Neural cell (in vitro differentiated cells): ENCODE measurements around the gene COA7. TPM values are rescaled to one million over a fixed set of nuclear protein-coding genes. Genes with fewer than 3 reads are reported as not detected.

Source experiments
- H2AFZ ChIP-seq: fragments of 200-600, 300-800 bp; sonication (generic), shearing (Covaris generic); 2 replicates; pipeline ENCODE4 v1.6.0; 2014; ENCODE audit warnings: low read depth, mild to moderate bottlenecking, antibody characterized with exemption, low read length, moderate library complexity
- H3F3A ChIP-seq: fragments of 200-600 bp; shearing (Covaris generic); 2 replicates; pipeline ENCODE4 v1.6.1; 2016; ENCODE audit warnings: mild to moderate bottlenecking, moderate library complexity, mixed read lengths, antibody characterized with exemption, low read length; ENCODE audit not compliant: insufficient read depth, poor library complexity, severe bottlenecking
- H3K27ac ChIP-seq: fragments of 200-600, 300-800 bp; sonication (generic), shearing (Covaris generic); 2 replicates; pipeline ENCODE4 v1.5.1; 2014; ENCODE audit warnings: mild to moderate bottlenecking, low read length, moderate library complexity
- H3K27me3 ChIP-seq: fragments of 300-800, 200-600 bp; sonication (generic), shearing (Covaris generic); 2 replicates; pipeline ENCODE4 v1.6.0; 2014; ENCODE audit warnings: mild to moderate bottlenecking, low read depth, low read length, moderate library complexity; ENCODE audit not compliant: insufficient read depth
- H3K36me3 ChIP-seq: fragments of 300-800, 200-600 bp; sonication (generic), shearing (Covaris generic); 2 replicates; pipeline ENCODE4 v1.5.1; 2014; ENCODE audit warnings: mild to moderate bottlenecking, antibody characterized with exemption, low read length, moderate library complexity; ENCODE audit not compliant: insufficient read depth
- H3K4me2 ChIP-seq: fragments of 300-800, 200-600 bp; sonication (generic), shearing (Covaris generic); 2 replicates; pipeline ENCODE4 v1.6.0; 2014; ENCODE audit warnings: mild to moderate bottlenecking, low read length
- H3K4me3 ChIP-seq: fragments of 300-800, 200-600 bp; sonication (generic), shearing (Covaris generic); 2 replicates; pipeline ENCODE4 v1.5.1; 2014; ENCODE audit warnings: mild to moderate bottlenecking, low read length, moderate library complexity
- H3K79me2 ChIP-seq: fragments of 200-600 bp; shearing (Covaris generic); replicated peaks from 2 replicates; pipeline ENCODE4 v1.6.0; 2014; ENCODE audit warnings: mild to moderate bottlenecking, low read length, moderate library complexity; ENCODE audit not compliant: insufficient read depth
- H3K9ac ChIP-seq: fragments of 300-800, 200-600 bp; sonication (generic), shearing (Covaris generic); 2 replicates; pipeline ENCODE4 v1.6.1; 2016; ENCODE audit warnings: mild to moderate bottlenecking, low read length, mixed read lengths
- H3K9me2 ChIP-seq: fragments of 200-600 bp; shearing (Covaris generic); 2 replicates; pipeline ENCODE4 v1.6.1; 2016; ENCODE audit warnings: mild to moderate bottlenecking, low read length, mixed read lengths; ENCODE audit not compliant: insufficient read depth
- H3K9me3 ChIP-seq: fragments of 200-600, 300-800 bp; sonication (generic), shearing (Covaris generic); 2 replicates; pipeline ENCODE4 v1.6.1; 2016; ENCODE audit warnings: mild to moderate bottlenecking, mixed run types, low read length, moderate library complexity, mixed read lengths
- H4K20me1 ChIP-seq: fragments of 200-600 bp; shearing (Covaris generic); 2 replicates; pipeline ENCODE4 v1.6.1; 2016; ENCODE audit warnings: mild to moderate bottlenecking, mixed run types; ENCODE audit not compliant: insufficient read depth
- EP300 ChIP-seq: fragments of 450-650 bp; conservative IDR thresholded peaks from 2 replicates; pipeline ENCODE4 v1.6.1; 2014; ENCODE audit warnings: antibody characterized with exemption, mild to moderate bottlenecking, moderate library complexity; ENCODE audit not compliant: poor library complexity, severe bottlenecking
- EZH2 ChIP-seq: fragments of 200-600, 300-800 bp; shearing (Covaris generic), sonication (generic); IDR thresholded peaks from 2 replicates; pipeline ENCODE4 v1.6.1; 2014; ENCODE audit warnings: antibody characterized with exemption, low read length, borderline replicate concordance, mild to moderate bottlenecking; ENCODE audit not compliant: insufficient read depth, poor library complexity, severe bottlenecking
- MXI1 ChIP-seq: fragments of 450-650 bp; conservative IDR thresholded peaks from 2 replicates; pipeline ENCODE4 v1.6.1; 2014; ENCODE audit warnings: antibody characterized with exemption, mild to moderate bottlenecking; ENCODE audit not compliant: poor library complexity, severe bottlenecking
- POLR2AphosphoS5 ChIP-seq: IDR thresholded peaks from 2 replicates; pipeline ENCODE4 v1.6.1; 2012
- RAD21 ChIP-seq: fragments of 450-650 bp; conservative IDR thresholded peaks from 2 replicates; pipeline ENCODE4 v1.6.1; 2014; ENCODE audit warnings: antibody characterized with exemption, mild to moderate bottlenecking, moderate library complexity
- REST ChIP-seq: IDR thresholded peaks from 2 replicates; pipeline ENCODE4 v1.6.1; 2012; ENCODE audit warnings: borderline replicate concordance
- SMC3 ChIP-seq: fragments of 450-650 bp; conservative IDR thresholded peaks from 2 replicates; pipeline ENCODE4 v1.6.1; 2014; ENCODE audit warnings: antibody characterized with exemption, mild to moderate bottlenecking, moderate library complexity; ENCODE audit not compliant: poor library complexity
- TAF1 ChIP-seq: IDR thresholded peaks from 2 replicates; pipeline ENCODE4 v1.6.1; 2012; ENCODE audit warnings: low read depth
- polyA plus RNA-seq: library from polyadenylated mRNA; depleted of rRNA; stranded (reverse); fragments of >200 nt; gene quantifications from 2 replicates; pipeline ENCODE4 v1.2.3, GENCODE V29; 2014
- TF ChIP-seq, protein P1 (sequence below): fragments of 450-650 bp; IDR thresholded peaks from 2 replicates; pipeline ENCODE4 v1.5.1; 2014; ENCODE audit warnings: antibody characterized with exemption, mild to moderate bottlenecking, moderate library complexity; ENCODE audit not compliant: poor library complexity, severe bottlenecking

Gene COA7
- polyA plus RNA-seq, 1 donor from 2014 or later = 11.6 TPM

DNA sequence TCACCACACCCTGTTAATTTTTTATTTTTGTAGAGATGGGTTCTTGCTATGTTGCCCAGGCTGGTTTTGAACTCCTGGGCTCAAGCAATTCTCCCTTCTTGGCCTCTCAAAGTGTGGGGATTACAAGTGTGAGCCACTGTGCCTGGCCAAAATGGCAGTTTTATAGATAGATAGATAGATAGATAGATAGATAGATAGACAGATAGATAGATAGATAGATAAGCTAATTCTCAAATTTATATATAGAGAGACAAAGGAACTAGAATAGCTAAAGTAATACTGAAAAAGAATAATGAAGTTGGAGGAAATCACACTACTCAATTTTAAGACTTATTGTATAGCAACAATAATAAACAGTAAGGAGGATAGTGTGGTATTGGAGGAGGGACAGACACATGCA lies 44.1 kb downstream of the COA7 start:
- H3K79me2 ChIP-seq = no peaks in the 10 kb centered on the region
- no peaks in the 10 kb centered on the region for H3K9me3 ChIP-seq
- no peaks in the 10 kb centered on the region for H3K27me3 ChIP-seq
- H3K9me2 ChIP-seq = no peaks in the 10 kb centered on the region
- no peak overlapping the region for H3K4me3 ChIP-seq
- no peak overlapping the region for H3K9ac ChIP-seq
- no peak overlapping the region for H3K27ac ChIP-seq
- H3F3A ChIP-seq = no peaks in the 10 kb centered on the region
- no peak overlapping the region for H3K4me2 ChIP-seq
- no peaks in the 10 kb centered on the region for H3K36me3 ChIP-seq
- H2AFZ ChIP-seq = no peak overlapping the region
- H4K20me1 ChIP-seq = no peaks in the 10 kb centered on the region
- TF ChIP-seq REST (no peak), POLR2AphosphoS5 (no peak), SMC3 (no peak)
- TF ChIP-seq, protein P1, sequence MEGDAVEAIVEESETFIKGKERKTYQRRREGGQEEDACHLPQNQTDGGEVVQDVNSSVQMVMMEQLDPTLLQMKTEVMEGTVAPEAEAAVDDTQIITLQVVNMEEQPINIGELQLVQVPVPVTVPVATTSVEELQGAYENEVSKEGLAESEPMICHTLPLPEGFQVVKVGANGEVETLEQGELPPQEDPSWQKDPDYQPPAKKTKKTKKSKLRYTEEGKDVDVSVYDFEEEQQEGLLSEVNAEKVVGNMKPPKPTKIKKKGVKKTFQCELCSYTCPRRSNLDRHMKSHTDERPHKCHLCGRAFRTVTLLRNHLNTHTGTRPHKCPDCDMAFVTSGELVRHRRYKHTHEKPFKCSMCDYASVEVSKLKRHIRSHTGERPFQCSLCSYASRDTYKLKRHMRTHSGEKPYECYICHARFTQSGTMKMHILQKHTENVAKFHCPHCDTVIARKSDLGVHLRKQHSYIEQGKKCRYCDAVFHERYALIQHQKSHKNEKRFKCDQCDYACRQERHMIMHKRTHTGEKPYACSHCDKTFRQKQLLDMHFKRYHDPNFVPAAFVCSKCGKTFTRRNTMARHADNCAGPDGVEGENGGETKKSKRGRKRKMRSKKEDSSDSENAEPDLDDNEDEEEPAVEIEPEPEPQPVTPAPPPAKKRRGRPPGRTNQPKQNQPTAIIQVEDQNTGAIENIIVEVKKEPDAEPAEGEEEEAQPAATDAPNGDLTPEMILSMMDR = no peak

DNA sequence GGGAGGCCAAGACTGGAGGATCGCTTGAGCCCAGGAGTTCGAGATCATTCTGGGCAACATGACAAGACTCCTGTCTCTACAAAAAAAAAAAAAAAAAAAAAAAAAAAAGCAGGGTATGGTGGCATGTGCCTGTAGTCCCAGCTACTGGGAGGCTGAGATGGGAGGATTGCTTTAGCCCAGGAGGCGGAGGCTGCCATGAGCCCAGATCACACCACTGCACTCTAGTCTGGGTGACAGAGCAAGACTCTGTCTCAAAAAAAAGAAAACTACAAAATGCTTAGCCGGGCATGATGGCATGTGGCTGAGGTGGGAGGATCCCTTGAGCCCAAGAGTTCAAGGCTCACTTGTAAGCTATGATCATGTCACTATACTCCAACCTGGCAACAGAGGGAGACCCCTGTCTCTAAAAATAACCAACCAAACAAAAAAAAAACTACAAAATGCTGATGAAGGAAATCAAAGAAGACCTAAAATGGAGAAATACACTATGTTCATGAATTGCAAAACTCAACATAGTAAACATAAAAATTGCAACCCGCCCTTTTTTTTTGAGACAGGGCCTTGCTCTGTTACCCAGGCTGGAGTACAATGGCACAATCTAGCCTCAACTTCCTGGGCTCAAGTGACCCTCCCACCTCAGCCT lies 44.8 kb downstream of the COA7 start:
- H3K27ac ChIP-seq = no peak overlapping the region
- H3K79me2 ChIP-seq = no peaks in the 10 kb centered on the region

More for the DNA sequence above, 44.8 kb downstream of the COA7 start:
- H3K4me3 ChIP-seq = no peak overlapping the region
- H3F3A ChIP-seq = no peaks in the 10 kb centered on the region
- H3K9ac ChIP-seq = no peak overlapping the region
- no peak overlapping the region for H2AFZ ChIP-seq
- H4K20me1 ChIP-seq = no peaks in the 10 kb centered on the region
- H3K27me3 ChIP-seq = no peaks in the 10 kb centered on the region
- H3K9me2 ChIP-seq = no peaks in the 10 kb centered on the region
- H3K4me2 ChIP-seq = no peak overlapping the region
- H3K36me3 ChIP-seq = no peaks in the 10 kb centered on the region
- no peaks in the 10 kb centered on the region for H3K9me3 ChIP-seq
- TF ChIP-seq EZH2 = no peak
- TF ChIP-seq, protein P1 = no peak
- TF ChIP-seq TAF1 = no peak
- no peak for TF ChIP-seq POLR2AphosphoS5
- TF ChIP-seq MXI1 = no peak
- TF ChIP-seq REST = no peak
- TF ChIP-seq RAD21 = no peak
- TF ChIP-seq EP300 = no peak
- TF ChIP-seq SMC3 = no peak
